Upper lobe of left lung (tissue), 6 donors: ENCODE results near the gene TBX6. TPM values are rescaled to one million over a fixed set of nuclear protein-coding genes. Genes with fewer than 3 reads are reported as not detected.
A peak's percentile ranks its signal among the peaks of the same experiment; 100 is the strongest.

Experiments used
- ATAC-seq, 2 donors: fragments of 200-7000 bp; cut with Tn5 transposase; one replicate each; pipeline ENCODE4 v1.9.1; 2022; ENCODE audit warnings: mild to moderate bottlenecking in 2 of 2, moderate library complexity in 2 of 2; ENCODE audit not compliant: low FRiP score in 2 of 2
- DNase-seq, 2 donors: peaks; one replicate each; pipeline ENCODE4 v3.0.0-alpha.2; 2019 to 2020
- H3K27ac ChIP-seq, 4 donors: fragments of 200-600 bp; sonication (generic); one replicate each; pipeline ENCODE4 v1.5.1; 2016 to 2019
- H3K27me3 ChIP-seq, 4 donors: fragments of 200-600 bp; sonication (generic); one replicate each; pipeline ENCODE4 v1.5.1; 2017 to 2019
- H3K36me3 ChIP-seq, 4 donors: fragments of 200-600 bp; sonication (generic); one replicate each; pipeline ENCODE4 v1.5.1; 2016 to 2019
- H3K4me1 ChIP-seq, 4 donors: fragments of 200-600 bp; sonication (generic); one replicate each; pipeline ENCODE4 v1.5.1; 2018 to 2019
- H3K4me3 ChIP-seq, 4 donors: fragments of 200-600 bp; sonication (generic); one replicate each; pipeline ENCODE4 v1.5.1; 2017 to 2019; ENCODE audit warnings: mild to moderate bottlenecking in 2 of 4, moderate library complexity in 1 of 4
- H3K9me3 ChIP-seq, 4 donors: fragments of 200-600 bp; sonication (generic); one replicate each; pipeline ENCODE4 v1.5.1; 2018 to 2019
- CTCF ChIP-seq, 6 experiments: fragments of 450-650 bp in 4 of 6; fragments of 200-600 bp in 2 of 6; sonication (generic) in 2 of 6; IDR thresholded peaks; one replicate each; pipeline ENCODE4 v1.5.1; 2016 to 2019; ENCODE audit warnings: antibody characterized with exemption in 6 of 6
- EP300 ChIP-seq, 4 donors: sonication (generic); formaldehyde crosslinking; IDR thresholded peaks; one replicate each; pipeline ENCODE4 v1.5.1; 2017; ENCODE audit warnings: antibody characterized with exemption in 4 of 4, control low read depth in 2 of 4
- POLR2A ChIP-seq, 4 donors: fragments of 450-650 bp; IDR thresholded peaks; one replicate each; pipeline ENCODE4 v1.5.1; 2016 to 2017; ENCODE audit warnings: antibody characterized with exemption in 4 of 4, mild to moderate bottlenecking in 2 of 4
- POLR2AphosphoS5 ChIP-seq, 2 donors: sonication (generic); formaldehyde crosslinking; IDR thresholded peaks; one replicate each; pipeline ENCODE4 v1.5.1; 2017; ENCODE audit warnings: antibody characterized with exemption in 2 of 2
- WGBS, 2 donors: methylation state at CpG; one replicate each; pipeline ENCODE4 v1.1.5; 2017 to 2018; 5-methylcytosine and 5-hydroxymethylcytosine counted together
- total RNA-seq, 6 donors: library from RNA; depleted of rRNA in 4 of 6; stranded (reverse); fragments of >200 nt in 4 of 6; gene quantifications; one replicate each; pipeline versions ENCODE4 v1.1.0 to v1.2.1, GENCODE V29; 2016 to 2021
- donor health status: DM: no; HTN: no; CAD: no; lungs with moderate emphysema.
- donor health status: DM: no; HTN: yes; CAD: no; lungs with severe emphysema.

The TBX6 gene
- total RNA-seq, 6 donors from 2014 or later = 0.69 to 9.4 (median 1.4) TPM

- Histone ChIP-seq H3K27ac (peak overlapping the region; percentile 91 to 99 (median 96)), H3K9me3 (peaks cover 0 to 26% (median 13%) of the 10 kb centered on the region in 4 donors), H3K36me3 (peaks cover 2 to 16% (median 9%) of the 10 kb centered on the region in 4 donors), H3K4me3 (peak overlapping the region; percentile 57 to 85 (median 80)), H3K27me3 (no peaks in the 10 kb centered on the region), H3K4me1 (peaks cover 38 to 58% (median 43%) of the 10 kb centered on the region in 4 donors)
- WGBS, 2 donors = 10 to 11% methylated on average over 1 to 30 of the region's 47 CpGs
- ATAC-seq (no peak), DNase-seq (peak in 1 of 2 donors; percentile 84)
- TF ChIP-seq CTCF (IDR thresholded peaks at IDR 0.05) = no peak
- TF ChIP-seq EP300 (IDR thresholded peaks at IDR 0.05) = no peak
- TF ChIP-seq POLR2A (IDR thresholded peaks at IDR 0.05) = no peak
- TF ChIP-seq POLR2AphosphoS5 (IDR thresholded peaks at IDR 0.05) = no peak
Measured at GRCh38 chr16:30095166-30096078, 3.7 kb upstream of the TBX6 start.

GRCh38 chr16:30094541-30095165 lies 2.9 kb upstream of the TBX6 start:
- ATAC-seq = no peak
- 71 to 79% methylated on average over 3 to 11 of the region's 11 CpGs for WGBS, 2 donors
- Histone ChIP-seq H3K27me3 (no peaks in the 10 kb centered on the region), H3K9me3 (peaks cover 0 to 26% (median 13%) of the 10 kb centered on the region in 4 donors), H3K4me1 (peaks cover 38 to 60% (median 45%) of the 10 kb centered on the region in 4 donors), H3K27ac (peak overlapping the region; percentile 91 to 99 (median 96)), H3K4me3 (peak overlapping the region; percentile 57 to 85 (median 80)), H3K36me3 (peaks cover 2 to 16% (median 9%) of the 10 kb centered on the region in 4 donors)
- peak in 1 of 2 donors; percentile 81 for DNase-seq
- TF ChIP-seq POLR2A (IDR thresholded peaks at IDR 0.05) = no peak
- TF ChIP-seq EP300 (IDR thresholded peaks at IDR 0.05) = no peak
- TF ChIP-seq POLR2AphosphoS5 (IDR thresholded peaks at IDR 0.05) = no peak
- no peak for TF ChIP-seq CTCF (IDR thresholded peaks at IDR 0.05)

GRCh38 chr16:30092373-30093010 lies 768 bp upstream of the TBX6 start:
- H3K27me3 ChIP-seq = no peaks in the 10 kb centered on the region
- DNase-seq (peak; percentile 95 to 96), ATAC-seq (peak; percentile 79 to 89)
- peak in 1 of 4 donors; percentile 40 for TF ChIP-seq POLR2A (IDR thresholded peaks at IDR 0.05)
- peak in 1 of 4 donors; percentile 64 for TF ChIP-seq EP300 (IDR thresholded peaks at IDR 0.05)
- TF ChIP-seq POLR2AphosphoS5 (IDR thresholded peaks at IDR 0.05) = peak; percentile 81 to 93
- TF ChIP-seq CTCF (IDR thresholded peaks at IDR 0.05) = peak; percentile 58 to 84 (median 74)
- H3K9me3 ChIP-seq = peaks cover 0 to 13% (median 6%) of the 10 kb centered on the region in 4 donors
- peaks cover 38 to 60% (median 45%) of the 10 kb centered on the region in 4 donors for H3K4me1 ChIP-seq
- H3K36me3 ChIP-seq = peaks cover 2 to 16% (median 9%) of the 10 kb centered on the region in 4 donors
- H3K4me3 ChIP-seq = peak overlapping the region; percentile 14 to 58 (median 54)
- peak overlapping the region; percentile 81 to 99 (median 96) for H3K27ac ChIP-seq
- WGBS, 2 donors = 4% methylated on average over 12 to 22 of the region's 22 CpGs

GRCh38 chr16:30090610-30091331 lies 953 bp downstream of the TBX6 start:
- Histone ChIP-seq H3K4me3 (peak overlapping the region in 3 of 4 donors; percentile 49 to 58 (median 58)), H3K9me3 (no peaks in the 10 kb centered on the region), H3K4me1 (peaks cover 38 to 54% (median 41%) of the 10 kb centered on the region in 4 donors), H3K36me3 (peaks cover 2 to 16% (median 9%) of the 10 kb centered on the region in 4 donors), H3K27ac (peak overlapping the region; percentile 81 to 99 (median 96)), H3K27me3 (no peaks in the 10 kb centered on the region)
- TF ChIP-seq EP300 (IDR thresholded peaks at IDR 0.05) (no peak), POLR2A (IDR thresholded peaks at IDR 0.05) (no peak), POLR2AphosphoS5 (IDR thresholded peaks at IDR 0.05) (no peak), CTCF (IDR thresholded peaks at IDR 0.05) (no peak)
- peak; percentile 24 to 80 for DNase-seq
- whole genome bisulfite sequencing, 2 donors = 78 to 85% methylated on average over 3 to 25 of the region's 26 CpGs
- no peak for ATAC-seq
